GM12864 (cell line): ENCODE measurements around the gene RNF13.
"Not testable (repeated sequence)": the region's sequence is repeated elsewhere in the genome, so short reads cannot be mapped to it uniquely, and the experiment has no call there.

Experiments
- DNase-seq: peaks from one replicate; pipeline ENCODE4 v3.0.0-alpha.2; 2011; ENCODE audit warnings: low read depth
- H3K4me3 ChIP-seq: 2 replicates; pipeline ENCODE4 v1.5.1; 2011; ENCODE audit warnings: mild to moderate bottlenecking, low read depth, low read length, control low read depth
- TF ChIP-seq, protein P1 (sequence below): IDR thresholded peaks from 2 replicates; pipeline ENCODE4 v1.5.1; 2011; ENCODE audit warnings: low read depth, mild to moderate bottlenecking, moderate library complexity, low read length, control low read depth, inconsistent platforms; ENCODE audit errors: missing control alignments

RNF13 gene

DNA sequence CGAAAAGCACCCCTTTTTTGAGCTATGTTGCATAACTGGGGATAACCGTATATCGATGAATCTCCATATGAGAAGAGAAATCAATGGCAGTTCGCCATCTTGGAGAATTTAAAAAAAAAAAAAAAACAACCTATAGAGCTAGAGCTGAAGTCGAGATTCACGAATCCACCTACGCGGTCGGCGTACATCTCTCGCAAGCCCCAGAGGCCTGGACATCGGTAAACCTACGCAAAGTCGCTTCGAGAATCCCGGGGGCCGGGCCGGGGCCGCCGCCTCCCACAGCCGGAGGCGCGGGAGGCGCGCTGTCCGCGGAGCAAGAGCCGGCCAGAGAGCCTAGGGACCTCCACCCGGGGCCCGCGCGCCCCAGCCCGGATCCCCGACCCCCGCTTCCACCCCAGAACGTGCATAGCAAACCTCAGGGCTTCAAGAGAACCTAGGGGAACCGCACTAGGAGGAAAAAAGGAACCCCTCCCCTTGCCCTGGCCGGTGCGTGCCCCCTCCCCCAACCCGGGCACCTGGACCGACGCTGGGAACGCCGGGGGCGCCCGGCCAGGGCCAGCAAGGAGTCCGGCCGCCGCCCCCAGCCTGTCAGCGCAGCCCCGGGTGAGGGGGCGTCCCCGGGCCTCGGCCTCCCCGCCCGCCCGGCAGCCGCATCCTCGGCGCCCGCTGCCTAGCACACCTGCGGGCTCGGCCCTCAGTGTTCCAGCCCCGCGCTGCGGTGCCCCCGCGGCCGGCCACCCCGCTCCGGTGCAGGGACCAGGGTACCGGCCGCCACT, 157.1 kb downstream of the RNF13 start:
- DNase-seq, result peak; percentile 40
- H3K4me3 ChIP-seq, result peak overlapping the region; percentile 81
- TF ChIP-seq, protein P1, sequence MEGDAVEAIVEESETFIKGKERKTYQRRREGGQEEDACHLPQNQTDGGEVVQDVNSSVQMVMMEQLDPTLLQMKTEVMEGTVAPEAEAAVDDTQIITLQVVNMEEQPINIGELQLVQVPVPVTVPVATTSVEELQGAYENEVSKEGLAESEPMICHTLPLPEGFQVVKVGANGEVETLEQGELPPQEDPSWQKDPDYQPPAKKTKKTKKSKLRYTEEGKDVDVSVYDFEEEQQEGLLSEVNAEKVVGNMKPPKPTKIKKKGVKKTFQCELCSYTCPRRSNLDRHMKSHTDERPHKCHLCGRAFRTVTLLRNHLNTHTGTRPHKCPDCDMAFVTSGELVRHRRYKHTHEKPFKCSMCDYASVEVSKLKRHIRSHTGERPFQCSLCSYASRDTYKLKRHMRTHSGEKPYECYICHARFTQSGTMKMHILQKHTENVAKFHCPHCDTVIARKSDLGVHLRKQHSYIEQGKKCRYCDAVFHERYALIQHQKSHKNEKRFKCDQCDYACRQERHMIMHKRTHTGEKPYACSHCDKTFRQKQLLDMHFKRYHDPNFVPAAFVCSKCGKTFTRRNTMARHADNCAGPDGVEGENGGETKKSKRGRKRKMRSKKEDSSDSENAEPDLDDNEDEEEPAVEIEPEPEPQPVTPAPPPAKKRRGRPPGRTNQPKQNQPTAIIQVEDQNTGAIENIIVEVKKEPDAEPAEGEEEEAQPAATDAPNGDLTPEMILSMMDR, result no peak

GRCh38 chr3:149970716-149971402, 157.8 kb downstream of the RNF13 start, which contains the start of gene PFN2:
TSS of gene PFN2 (minus strand) at chr3:149970895. CDS start at chr3:149970856, 39 bp downstream.
- no peak for DNase-seq
- peak within 1 kb of the TSS; percentile 81 for H3K4me3 ChIP-seq
- TF ChIP-seq, protein P1, result no peak

DNA sequence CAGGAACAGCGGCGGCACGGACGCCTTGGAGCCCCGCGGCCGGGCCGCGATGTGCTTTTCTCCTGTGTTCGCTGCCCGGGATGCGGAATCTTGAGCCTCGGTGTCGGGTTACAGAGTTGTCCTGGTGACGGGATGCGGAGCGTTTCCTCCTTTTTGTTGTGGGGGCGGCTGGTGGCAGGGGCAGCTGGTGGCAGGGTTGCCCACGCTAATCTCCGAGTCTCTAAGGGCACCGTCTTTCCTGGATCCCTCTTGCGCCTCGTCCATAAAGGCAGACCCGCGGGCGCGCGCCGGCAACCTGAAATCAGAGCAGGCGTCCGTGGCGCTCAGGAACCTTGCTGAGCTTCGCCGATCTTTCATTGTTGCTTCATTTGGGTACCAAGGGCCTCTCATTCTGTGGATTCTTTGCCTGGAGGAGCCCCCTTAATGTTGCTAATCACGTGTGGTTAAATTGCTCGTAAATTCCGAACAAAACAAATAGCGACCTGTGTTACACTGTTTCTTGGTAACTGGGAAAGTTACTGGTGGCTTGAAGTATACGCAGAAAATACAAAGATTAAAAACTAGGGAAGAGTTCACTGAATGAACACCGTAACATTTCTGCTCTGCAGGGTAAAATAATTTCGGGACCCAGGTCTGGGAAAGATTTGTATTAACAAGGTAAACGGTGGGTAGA, 158.5 kb downstream of the RNF13 start:
- TF ChIP-seq, protein P1, result no peak
- no peak for DNase-seq
- peak overlapping the region; percentile 81 for H3K4me3 ChIP-seq

DNA sequence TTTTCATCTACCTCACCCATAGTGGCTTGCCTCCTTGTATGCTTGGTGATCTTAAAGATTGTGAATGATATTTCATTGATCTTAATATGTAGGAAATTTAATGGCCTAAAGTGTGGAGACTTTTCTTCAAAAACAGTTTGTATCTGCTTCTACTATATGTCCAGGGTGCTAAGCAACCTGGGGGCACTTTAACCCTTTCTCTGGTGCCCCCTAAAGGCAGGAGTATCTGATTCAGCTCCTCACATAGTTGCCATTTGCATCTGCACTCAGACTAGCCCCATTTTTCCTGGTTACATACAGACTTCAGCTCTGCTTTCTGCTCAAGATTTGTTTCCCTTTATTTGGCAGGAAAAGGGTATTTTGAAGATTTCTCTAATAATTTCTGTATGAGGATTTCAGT, 162.9 kb downstream of the RNF13 start:
- DNase-seq, result no peak
- TF ChIP-seq, protein P1, result peak; percentile 42
- H3K4me3 ChIP-seq, result no peak overlapping the region

DNA sequence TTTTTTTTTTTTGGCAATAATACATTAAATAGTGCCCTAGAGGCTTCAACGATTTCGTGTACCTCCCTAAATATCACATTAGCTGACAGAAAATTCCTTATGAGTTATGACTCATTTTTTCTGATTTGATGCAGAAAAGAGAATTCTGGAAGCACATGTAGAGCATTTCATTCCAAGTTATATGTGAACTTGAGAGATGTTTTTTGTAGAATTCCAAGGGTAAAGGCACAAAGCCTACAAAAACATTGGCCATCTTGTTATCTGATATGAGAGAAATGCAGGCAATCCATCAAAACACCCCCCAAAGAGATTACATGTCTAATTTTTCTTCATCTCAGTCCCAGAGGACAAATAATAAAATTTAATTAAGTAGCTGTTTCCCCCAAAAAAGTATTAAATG, 164.4 kb downstream of the RNF13 start:
- H3K4me3 ChIP-seq, result no peak overlapping the region
- TF ChIP-seq, protein P1, result no peak
- no peak for DNase-seq

DNA sequence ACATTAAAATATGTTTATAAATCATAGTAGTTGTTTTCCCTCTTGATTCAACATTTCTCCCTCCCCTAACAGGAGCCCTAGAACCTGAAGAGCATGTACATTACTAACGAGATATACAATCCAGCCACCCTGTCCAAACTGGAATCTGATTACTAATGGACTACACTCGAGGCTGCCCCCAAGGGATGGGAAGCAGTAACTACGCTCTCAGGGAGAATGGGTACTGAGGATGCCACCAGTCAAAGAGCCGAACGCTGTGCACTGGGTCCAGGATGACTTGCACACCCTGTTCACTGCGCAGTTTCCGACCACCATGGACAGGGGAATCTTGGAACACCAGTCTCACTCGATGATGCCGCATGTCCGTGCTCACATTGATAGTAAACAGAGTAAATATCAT, 169.0 kb downstream of the RNF13 start:
- not testable (repeated sequence) for H3K4me3 ChIP-seq, DNase-seq

- not testable (repeated sequence) for DNase-seq, H3K4me3 ChIP-seq
Measured at GRCh38 chr3:149983053-149983452, 170.0 kb downstream of the RNF13 start.
